ENCODE results near the gene EHD4.

Gene EHD4

GRCh38 chr15:41995476-41995855 is 23.1 kb upstream of the EHD4 start:
- no peak for TF ChIP-seq CTCF (IDR thresholded peaks at IDR 0.05; ENCODE audit: low read depth, low read length)
- DNase-seq (ENCODE audit: low read depth, low spot score), result no peak
- no peak overlapping the region for H3K4me3 ChIP-seq (ENCODE audit: low read depth, low read length)
- in situ Hi-C loops (cut with HindIII; ENCODE audit: low sequenced_read_pairs), result no loop called here

- DNase-seq (ENCODE audit: low read depth, low spot score), result no peak
- in situ Hi-C loops (cut with HindIII; ENCODE audit: low sequenced_read_pairs), result no loop called here
- no peak overlapping the region for H3K4me3 ChIP-seq (ENCODE audit: low read depth, low read length)
- no peak for TF ChIP-seq CTCF (IDR thresholded peaks at IDR 0.05; ENCODE audit: low read depth, low read length)
These were observed 22.6 kb upstream of the EHD4 start for GRCh38 chr15:41994772-41995475.

- H3K4me3 ChIP-seq (ENCODE audit: low read depth, low read length), result no peak overlapping the region
- TF ChIP-seq CTCF (IDR thresholded peaks at IDR 0.05; ENCODE audit: low read depth, low read length), result no peak
- in situ Hi-C loops (cut with HindIII; ENCODE audit: low sequenced_read_pairs), result no loop called here
- DNase-seq (ENCODE audit: low read depth, low spot score), result no peak
These were observed 21.9 kb upstream of the EHD4 start for GRCh38 chr15:41994171-41994650.

GRCh38 chr15:41993472-41994170 is 21.3 kb upstream of the EHD4 start:
- in situ Hi-C loops (cut with HindIII; ENCODE audit: low sequenced_read_pairs), result no loop called here
- no peak for DNase-seq (ENCODE audit: low read depth, low spot score)
- no peak for TF ChIP-seq CTCF (IDR thresholded peaks at IDR 0.05; ENCODE audit: low read depth, low read length)
- no peak overlapping the region for H3K4me3 ChIP-seq (ENCODE audit: low read depth, low read length)

GRCh38 chr15:41992803-41993190 is 20.4 kb upstream of the EHD4 start:
- no peak for TF ChIP-seq CTCF (IDR thresholded peaks at IDR 0.05; ENCODE audit: low read depth, low read length)
- DNase-seq (ENCODE audit: low read depth, low spot score), result no peak
- in situ Hi-C loops (cut with HindIII; ENCODE audit: low sequenced_read_pairs), result no loop called here
- no peak overlapping the region for H3K4me3 ChIP-seq (ENCODE audit: low read depth, low read length)

- H3K4me3 ChIP-seq (ENCODE audit: low read depth, low read length), result no peak overlapping the region
- in situ Hi-C loops (cut with HindIII; ENCODE audit: low sequenced_read_pairs), result no loop called here
- no peak for DNase-seq (ENCODE audit: low read depth, low spot score)
- TF ChIP-seq CTCF (IDR thresholded peaks at IDR 0.05; ENCODE audit: low read depth, low read length), result no peak
These were observed 19.9 kb upstream of the EHD4 start for GRCh38 chr15:41992151-41992802.
